T-helper 2 cell (primary cell): ENCODE results near the gene PDZD7.

ENCODE experiments used
- DNase-seq, 5 experiments: peaks; one replicate each; pipeline versions ENCODE4 v3.0.0 to v3.0.0-alpha.2; 2012 to 2022
- total RNA-seq, 2 donors: gene quantifications; one replicate each; lab custom pipeline; 2026; lab: John Stamatoyannopoulos, UW

PDZD7 gene
- 1.9 to 2.3 reads per million in 2 donors for total RNA-seq

DNA sequence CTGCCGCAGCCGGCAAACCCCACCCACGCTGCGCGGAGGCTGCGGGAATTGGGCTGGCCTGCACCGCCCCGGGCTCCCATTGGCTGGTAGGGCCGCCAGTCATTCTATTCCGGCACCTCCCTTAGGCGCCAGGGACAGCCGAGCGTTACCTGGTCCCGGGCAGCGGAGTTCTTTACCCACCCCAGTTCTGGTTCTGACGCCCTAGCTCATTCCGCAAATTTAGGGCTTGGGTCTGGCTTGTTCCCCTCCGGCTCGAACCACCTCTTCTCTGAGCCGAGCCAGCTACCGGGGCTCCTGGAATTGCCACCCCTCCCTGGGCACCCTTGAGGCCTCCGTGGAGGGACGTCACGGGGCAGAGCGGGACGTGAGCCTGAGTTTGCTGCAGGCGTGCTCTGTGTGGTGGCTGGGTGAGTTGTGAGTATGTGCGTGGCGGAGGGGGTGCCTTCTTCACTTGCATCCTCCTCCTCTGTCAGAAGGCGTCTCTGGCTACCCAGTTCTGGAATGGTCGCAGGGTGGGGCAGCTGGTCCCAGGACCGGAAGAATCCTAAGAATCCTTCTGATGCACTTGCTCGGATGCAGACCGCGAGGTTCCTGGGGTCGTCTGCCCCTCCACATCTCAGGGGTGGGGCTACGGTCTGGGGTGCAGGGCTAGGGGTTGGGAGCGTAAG, at the start of gene PDZD7, which contains the start of gene SFXN3:
Gene PDZD7, minus strand, starts transcription at position 2 of the 668 bp plus-strand sequence. CDS start 910 bp downstream, outside the sequence.
Gene SFXN3, plus strand, starts transcription at position 107 of the 668 bp plus-strand sequence. CDS start 3,461 bp downstream, outside the sequence.
- peak; percentile 93 to 97 (median 94) for DNase-seq

DNA sequence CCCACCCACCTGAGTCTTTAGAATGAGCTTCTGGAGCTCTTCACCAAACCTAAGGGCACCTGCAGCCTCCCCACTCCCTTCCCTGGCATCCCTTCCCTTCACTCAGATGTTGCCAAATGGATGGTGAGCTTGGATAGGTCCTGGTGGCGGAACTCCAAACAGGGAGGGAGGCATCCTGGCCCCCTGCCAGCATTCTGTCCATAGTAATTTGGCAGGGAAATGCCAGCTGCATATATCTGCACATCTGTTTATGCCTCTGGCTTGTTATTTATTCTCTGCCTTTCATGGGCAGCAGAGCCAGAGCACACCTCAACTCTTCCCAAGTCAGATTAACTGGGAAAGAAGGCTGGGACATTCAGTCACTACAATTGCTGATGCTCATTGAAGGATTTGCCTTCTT, 48.9 kb upstream of the PDZD7 start:
- DNase-seq: no peak

DNA sequence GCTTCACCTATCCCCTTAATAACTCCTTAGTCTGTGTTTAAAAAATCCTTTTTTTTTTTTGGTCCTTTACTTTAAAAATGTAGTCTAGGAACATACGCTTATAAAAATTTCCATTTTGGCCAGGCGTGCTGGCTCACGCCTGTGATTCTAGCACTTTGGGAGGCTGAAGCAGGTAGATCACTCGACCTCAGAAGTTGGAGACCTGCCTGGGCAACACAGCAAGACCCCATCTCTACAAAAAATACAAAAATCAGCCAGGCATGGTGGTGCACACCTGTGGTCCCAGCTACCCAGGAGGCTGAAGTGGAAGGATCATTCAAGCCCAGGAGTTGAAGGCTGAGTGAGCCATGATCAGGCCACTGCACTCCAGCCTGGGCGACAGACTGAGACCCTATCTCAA, 45.7 kb upstream of the PDZD7 start:
- no peak for DNase-seq

DNA sequence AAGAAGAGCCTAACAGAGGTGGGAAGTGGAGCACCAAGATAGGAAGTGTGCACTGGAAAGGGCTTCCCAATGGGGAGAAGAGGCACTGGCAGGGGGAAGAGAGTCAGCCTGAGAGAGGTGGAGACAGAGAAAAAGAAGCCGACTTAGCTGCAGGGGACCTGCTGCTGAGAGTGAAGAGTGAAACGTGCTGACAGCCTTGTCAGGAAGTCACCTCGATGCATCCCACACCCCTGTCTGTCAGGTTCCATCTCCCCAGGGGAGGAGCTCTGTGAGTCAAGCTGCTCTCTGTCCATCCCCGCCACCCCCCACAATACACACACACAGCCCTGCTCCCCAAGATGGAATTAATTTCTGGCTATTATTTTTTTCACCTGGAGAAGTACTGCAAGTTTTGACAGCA, 44.8 kb upstream of the PDZD7 start:
- DNase-seq: peak in 1 of 5 experiments; percentile 14

DNA sequence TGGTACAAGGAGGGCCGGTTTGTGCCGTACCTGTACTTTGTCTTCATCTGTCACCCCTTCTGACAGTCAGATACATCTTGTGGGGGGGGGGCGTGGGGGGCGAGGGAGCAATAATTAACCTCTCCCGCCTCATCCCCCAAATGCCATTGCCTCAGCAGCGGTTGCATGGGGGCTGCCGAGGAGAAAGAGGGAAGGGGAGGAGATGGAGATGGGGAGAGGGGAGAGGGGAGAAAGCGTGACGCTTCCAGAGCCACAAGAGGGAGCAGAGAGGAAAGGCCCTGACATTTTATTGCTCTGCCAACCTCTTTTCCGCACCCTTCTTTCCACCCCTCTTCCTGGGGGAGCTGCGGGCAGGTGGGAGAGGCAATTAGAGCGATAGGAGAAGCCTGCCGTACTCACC, 42.7 kb upstream of the PDZD7 start:
- DNase-seq: no peak

DNA sequence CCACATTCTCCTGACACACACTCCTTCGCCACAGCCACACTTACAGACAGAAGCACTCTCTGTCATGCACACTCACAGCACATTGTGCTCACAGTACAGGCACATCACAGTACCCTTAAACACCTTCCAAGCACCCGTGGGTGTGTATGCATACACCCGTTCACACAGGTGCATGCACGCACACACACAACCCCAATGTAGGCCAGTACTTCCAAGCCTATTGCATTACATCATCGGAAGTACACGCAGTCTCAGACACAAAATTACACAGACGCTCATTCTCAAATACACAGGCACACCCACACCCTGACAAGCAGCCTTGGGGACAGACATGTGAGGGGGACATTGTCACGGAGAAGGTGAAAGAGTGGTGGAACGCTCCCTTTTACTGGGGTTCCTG, 42.0 kb upstream of the PDZD7 start:
- no peak for DNase-seq

DNA sequence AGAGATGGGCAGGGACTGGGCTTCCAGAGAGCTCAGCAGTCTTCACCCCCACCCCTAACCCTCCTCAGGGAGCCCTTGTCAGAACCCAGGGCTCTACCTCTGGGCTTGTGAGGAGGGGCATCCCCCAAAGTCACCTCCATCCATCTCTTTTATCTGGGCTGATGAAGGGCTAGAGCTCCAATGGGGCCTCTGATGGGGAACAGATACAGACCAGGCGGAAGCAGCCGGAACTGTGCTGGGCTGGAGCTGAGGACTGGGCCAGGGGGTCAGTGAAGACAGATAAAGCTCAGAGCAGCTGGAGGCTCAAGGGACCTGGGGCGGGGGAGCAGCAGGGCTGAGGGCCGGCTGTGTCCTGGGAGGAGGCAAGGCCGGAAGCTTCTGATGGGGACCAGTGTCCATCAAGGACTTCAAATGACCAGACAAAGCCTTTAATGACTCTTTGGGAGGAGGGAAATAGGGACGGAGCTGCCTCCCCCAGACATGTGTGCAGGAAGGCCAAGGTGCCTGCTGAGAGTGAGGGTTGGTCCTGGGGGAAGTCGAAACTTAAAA, 41.0 kb upstream of the PDZD7 start:
- no peak for DNase-seq

DNA sequence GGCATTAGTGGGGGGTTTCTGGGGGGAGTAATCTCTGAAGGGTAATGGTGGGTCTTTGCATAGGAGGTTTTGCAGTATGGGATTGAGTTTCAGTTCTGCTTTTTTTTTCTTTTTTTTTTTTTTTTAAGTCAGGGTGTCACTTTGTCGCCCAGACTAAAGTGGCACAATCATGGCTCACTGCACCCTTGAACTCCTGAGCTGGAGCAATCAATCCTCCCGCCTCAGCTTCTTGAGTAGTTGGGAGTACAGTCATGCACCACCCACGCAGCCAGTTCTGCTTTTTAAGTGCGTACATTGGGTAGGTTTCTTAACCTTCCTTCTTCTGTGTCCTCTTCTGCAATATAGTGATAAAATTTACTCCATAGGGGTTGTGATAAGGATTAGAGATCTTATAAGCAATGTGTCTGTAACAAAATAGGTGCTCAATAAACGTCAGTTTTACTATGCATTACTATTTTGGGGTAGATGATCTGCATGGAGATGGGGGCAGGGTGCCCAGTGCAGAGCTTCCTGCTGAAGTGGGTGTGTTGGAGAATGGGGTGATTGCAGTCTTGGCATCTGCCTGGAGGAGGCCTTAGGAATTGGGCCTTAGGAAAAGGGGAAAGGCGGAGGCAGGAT, 40.4 kb upstream of the PDZD7 start:
- DNase-seq: no peak

DNA sequence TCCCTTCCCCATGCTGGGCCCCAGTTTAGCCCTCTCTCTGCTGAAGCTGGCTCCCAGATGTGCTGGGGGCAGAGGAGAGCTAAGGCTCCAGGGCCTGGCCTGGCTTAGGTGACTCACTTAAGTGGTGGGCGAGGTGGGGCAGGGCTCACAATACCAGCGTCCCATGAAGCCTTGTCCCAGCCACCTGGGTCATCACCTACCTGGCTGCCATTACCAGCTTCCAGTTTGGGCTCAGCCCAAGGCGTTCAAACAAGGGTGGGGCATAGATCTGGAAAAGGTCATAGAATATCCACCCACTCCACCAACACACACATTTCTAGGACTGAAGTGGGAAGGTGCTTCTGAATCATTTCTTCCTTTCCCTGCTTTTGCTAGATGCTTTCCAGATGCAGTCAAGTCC, 39.2 kb upstream of the PDZD7 start:
- DNase-seq: no peak

DNA sequence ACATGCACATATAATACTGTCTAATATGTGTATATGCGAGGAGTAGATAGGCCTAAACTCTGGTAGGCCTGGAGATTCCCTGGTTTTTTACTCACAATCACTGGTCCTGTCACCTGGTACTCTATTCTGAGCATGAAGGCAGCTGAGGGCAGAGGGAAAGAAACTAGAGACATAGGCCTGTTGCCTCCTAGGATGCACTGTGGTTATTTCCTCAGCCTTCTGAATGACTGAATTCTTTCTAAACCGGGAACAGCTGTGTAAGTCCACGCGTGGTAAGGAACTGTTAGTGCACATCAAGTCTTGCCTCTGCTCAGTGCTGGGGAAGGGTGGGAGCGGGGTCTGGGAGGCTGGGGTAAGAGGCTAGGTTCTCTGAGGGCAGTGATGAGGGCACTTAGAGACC, 38.5 kb upstream of the PDZD7 start:
- DNase-seq: no peak

DNA sequence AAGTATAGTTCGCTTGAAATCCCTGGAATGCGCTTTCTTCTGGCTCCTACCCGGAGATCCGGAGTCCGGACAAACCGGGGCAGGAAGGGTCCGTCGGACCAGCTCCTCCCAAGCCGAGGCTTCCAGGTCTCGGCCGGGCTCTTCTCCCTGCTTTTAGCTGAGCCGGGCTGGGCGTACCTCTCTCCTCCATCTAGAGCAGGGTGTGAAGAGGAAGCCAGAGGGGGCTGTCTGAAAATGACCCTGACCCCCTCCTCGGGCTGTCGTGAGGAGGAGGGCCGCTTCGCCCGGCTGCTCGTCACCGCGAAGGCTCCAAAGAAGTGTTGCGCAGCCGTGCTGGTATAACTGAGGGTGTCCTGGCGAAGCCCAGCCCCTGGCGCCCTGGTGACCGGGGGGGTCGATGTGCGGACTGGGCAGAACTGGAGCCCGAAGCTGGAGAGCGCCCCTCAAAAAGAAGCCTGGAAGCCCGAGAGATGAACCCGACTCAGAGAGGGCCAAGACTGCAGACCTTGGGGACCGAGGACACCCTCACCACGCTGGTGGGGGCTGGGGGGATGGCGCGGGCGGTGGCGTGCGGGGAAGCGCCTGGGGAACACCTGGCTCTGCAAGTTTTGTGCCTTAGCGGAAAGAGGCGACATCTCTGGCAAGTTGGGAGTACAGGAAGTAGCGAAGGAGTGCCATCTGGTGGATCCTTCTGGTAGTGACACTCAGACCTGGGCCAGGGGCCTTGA, 36.6 kb upstream of the PDZD7 start:
- peak in 4 of 5 experiments; percentile 62 to 76 (median 68) for DNase-seq

DNA sequence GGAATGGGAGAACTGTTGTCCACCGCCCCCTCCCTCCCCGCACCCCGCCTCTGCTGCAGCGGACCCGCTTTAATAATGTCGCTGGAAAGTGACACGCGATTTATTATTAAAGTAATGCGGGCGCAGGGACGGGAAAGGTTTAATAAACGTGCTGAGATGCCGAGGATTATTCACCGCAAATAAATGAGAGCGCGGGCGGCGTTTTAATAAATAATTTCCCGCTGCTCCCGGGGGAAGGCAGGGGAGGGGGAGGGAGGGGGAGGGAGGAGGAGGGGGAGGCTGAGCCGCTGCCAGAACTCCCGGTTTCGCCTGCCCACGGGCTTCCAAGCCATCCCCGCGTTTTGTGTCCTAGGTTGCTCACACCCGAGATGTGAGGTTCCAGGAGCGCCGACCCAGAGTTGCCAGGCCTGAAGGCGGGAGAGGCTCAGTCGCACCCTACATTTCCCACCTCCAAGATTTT, 36.0 kb upstream of the PDZD7 start:
- DNase-seq: no peak

DNA sequence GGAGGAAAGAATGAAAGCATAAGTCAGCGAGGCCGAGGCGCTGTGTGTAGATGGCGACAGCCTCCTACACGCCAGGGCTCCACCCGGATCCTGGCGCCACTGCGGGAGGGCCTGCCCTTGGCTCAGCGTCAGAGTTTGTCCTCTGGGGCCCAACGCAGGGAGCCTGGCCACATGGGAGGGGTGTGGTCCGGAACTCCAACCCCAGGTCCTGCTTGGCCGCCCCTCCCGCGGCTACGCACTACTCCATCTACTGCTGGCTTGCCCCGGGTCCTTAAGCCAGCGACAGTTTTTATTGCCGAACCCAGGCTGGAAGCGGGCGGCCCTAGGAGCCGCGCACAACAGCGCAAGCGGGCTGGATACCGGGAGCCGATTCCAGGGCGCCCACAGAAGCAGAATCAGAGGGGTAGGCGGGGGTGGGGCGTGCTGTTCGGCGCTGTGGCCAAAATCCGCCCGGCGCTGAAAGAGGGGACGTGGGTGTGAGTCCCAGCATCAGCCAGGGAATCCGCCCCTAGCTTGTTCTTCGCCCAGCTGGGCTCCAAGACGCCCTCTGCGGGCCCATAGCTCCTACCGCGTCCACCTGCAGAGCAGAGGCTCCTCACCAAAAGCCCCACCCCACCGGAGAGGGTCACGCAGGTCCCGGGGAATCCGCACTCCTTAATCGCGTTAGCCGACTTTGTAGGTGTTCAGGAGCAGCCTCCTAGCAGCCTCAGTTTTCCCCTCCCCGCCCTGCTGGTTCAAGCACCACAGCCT, 35.4 kb upstream of the PDZD7 start:
- DNase-seq: peak in 2 of 5 experiments; percentile 44 to 53

DNA sequence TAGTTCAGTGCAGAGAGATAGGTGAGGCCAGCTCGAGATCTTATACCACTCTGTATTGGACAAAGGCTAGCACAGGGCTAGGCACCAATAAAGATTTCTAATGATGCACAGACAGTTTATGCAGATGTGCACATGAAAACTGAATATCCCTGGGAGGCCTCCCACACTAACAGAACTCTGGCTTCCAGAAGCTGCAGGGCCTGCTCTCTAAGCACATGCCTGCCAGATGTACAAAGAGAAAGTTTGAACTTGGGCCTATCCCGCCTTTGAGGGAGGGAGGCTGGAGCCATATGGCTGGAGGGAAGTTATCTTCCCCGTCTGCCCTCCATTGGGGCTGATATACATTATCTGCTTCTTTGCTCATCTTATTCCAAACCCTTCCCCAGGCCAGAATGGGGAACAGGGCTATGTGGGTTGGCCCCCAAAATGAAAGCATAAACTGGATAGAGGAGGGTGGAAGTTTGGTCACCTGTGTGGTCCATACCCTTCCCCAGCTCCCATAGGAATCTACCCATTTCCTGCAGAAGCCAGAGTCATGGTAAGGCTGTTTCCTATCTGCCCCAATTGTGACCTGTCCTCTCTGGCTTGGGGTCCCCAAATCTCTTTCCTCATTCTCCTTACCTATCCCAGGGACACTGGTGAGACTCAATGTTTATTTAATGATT, 34.7 kb upstream of the PDZD7 start:
- DNase-seq: no peak

DNA sequence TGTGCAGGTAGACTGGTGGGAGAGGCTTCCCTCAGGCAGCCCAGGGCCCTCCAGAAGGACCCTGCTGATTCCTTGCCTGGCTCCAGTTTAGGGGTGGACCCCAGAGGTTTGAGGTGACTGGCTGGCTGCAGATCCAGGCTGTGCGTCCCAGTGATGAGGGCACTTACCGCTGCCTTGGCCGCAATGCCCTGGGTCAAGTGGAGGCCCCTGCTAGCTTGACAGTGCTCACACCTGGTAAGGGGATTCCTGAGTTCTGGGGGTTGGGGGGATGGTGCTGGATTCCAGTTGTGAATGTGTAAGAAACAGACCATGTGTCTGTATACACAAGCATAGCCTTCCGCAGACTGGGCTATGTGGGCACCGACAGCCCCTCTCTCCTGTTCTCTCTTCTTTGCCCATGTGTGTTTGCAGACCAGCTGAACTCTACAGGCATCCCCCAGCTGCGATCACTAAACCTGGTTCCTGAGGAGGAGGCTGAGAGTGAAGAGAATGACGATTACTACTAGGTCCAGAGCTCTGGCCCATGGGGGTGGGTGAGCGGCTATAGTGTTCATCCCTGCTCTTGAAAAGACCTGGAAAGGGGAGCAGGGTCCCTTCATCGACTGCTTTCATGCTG, 33.6 kb upstream of the PDZD7 start:
- DNase-seq: no peak

DNA sequence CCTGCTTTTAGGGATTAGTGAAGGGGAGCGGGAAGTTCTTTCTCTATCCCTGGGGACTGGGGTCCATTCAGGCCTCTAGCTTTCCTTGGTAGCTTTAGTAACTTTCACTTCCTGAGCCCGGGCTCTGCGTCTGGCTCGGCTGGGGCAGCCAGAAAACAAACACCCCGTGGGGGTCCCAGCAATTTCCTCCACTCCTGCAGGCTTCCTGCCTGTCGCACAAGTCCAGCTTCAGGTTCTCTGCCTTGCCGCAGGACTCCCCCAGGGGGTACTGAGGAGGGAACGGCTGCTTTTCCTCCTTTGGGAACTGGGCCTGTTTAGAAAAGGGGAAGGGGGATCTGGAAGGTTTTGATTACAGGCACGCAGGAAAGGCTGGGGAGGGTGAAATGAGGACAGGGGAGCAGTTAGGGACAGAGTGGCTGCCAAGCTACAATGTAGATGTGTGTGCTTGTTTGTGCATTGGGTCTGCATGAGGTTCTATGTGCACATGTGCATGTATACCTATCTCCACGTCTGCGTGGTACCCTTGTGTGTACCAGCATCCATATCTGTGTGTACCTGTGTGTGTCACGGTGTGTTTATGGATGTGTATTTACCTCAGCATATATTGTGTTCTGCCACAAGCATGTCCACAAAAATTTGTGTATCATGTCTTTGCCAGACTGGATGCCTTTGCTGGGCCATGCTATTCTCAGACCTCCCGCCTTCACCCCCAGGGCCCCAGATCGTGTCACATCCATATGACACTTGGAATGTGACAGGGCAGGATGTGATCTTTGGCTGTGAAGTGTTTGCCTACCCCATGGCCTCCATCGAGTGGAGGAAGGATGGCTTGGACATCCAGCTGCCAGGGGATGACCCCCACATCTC, 32.9 kb upstream of the PDZD7 start:
- DNase-seq: no peak

DNA sequence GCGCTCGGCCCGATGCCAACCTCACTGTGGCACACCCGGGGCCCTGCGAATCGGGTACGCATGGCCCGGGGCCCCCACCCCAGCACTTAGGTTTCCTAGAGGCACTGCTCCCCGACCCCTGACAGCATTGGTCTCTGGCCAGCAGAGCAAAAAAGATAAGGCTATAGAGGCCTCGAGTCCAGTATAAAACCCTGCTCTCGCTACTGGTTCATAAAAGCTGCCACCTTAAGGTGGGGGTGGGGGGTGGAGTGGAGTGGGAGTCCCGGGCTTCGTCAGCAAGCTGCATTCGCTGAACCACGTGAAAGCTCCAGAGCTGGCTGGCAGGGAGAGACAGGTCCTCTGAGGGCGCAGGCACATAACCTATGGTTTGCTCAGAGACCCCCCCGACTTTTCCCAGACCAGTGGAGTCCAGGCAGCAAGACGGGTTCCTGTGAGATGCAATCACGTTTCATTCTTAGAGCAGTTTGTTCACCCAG, 32.2 kb upstream of the PDZD7 start:
- DNase-seq: no peak

DNA sequence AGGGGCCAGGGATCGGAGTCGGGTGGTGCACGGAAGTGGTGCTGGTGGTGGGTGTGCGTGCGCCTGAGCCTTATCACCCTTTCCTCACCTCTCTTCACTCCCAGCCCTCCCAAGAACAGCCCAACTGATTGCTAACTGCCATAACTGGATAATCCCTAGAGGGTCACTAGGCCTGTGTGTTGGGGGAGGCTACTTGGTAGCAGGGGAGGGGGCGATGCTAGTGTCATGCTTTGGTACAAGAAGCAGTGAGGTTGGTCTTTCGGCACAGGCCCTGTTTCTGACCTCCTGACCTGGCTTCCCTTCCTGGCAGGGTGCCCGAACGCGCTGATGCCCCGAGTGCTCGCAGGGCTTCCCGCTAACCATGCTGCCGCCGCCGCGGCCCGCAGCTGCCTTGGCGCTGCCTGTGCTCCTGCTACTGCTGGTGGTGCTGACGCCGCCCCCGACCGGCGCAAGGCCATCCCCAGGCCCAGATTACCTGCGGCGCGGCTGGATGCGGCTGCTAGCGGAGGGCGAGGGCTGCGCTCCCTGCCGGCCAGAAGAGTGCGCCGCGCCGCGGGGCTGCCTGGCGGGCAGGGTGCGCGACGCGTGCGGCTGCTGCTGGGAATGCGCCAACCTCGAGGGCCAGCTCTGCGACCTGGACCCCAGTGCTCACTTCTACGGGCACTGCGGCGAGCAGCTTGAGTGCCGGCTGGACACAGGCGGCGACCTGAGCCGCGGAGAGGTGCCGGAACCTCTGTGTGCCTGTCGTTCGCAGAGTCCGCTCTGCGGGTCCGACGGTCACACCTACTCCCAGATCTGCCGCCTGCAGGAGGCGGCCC, 31.5 kb upstream of the PDZD7 start:
- peak; percentile 28 to 75 (median 35) for DNase-seq

DNA sequence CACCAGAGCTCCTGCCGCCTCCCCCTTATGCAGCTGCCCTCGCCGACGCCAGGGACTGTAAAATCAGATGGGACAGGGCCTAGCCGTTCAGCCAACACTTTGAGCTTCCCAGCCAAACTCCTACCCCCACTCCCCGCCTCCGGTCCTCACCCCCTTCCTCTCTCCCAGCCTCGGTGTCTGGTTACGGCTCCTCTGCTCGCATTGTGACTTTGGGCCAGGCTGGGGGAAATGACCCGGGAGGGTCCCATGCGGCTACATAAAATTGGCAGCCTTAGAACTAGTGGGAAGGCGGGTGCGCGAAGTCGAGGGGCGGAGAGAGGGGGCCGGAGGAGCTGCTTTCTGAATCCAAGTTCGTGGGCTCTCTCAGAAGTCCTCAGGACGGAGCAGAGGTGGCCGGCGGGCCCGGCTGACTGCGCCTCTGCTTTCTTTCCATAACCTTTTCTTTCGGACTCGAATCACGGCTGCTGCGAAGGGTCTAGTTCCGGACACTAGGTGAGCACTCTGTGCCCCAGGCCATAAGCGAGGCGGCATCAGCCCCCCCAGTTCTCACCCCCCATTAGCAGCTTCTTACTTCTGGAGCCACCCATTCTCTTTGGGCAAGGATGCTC, 30.8 kb upstream of the PDZD7 start, which contains the start of gene KAZALD1:
Gene KAZALD1, plus strand, starts transcription at position 366 of the 608 bp plus-strand sequence. CDS start 604 bp downstream, outside the sequence.
- DNase-seq: no peak
